ENCODE results near the gene FKBP5.
"Not testable (repeated sequence)": the region's sequence is repeated elsewhere in the genome, so short reads cannot be mapped to it uniquely, and the experiment has no call there.

The FKBP5 gene

DNA sequence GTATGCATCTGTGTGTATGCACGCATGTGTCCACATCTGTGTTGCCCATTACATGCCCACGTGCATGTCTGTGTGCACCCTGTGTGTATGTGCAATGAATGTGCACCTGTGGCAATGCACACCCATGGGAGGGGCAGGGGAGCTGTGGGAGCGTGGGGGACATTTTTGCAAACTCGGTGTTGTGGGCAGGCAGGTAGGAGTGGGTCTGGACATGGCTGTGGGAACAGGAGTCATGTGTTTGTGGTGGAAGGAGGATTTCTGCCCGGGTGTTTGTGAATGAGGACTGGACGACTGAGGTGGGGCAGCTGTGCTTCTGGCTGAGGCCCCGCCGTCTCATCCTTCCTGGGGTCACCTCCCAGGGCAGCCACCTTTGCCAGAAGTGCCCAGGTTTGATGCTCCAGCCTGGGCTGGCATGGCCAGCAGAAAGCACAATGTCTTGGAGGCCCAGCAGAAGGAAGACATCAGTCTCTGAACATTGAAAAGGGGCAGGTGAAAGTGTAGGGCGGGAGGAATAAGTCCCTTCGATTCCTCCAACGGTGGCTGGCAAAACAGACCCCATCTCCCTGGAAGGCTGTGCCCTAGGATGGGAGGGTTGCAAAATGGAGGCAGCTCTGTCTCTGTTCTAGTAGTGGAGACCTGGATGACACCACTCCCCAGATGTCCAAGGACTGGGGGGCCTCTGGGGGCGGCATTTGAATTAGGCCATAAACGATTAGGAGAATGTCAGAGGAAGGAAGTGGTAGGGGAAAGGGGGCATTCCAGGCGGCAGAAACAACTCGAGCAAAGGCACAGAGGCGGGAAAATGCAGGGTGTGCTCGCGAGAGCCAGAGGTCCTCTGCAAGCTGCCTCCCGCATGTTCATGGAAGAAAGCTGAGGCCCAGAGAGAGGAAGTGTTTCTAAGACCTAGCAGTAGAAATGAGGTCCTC is 29.0 kb upstream of the FKBP5 start:
- H3K4me1 Mint-ChIP-seq: peaks cover 61% of the 10 kb centered on the region
- ATAC-seq: no peak
- peak; percentile 32 for DNase-seq
- H3K9me3 Mint-ChIP-seq: no peaks in the 10 kb centered on the region
- peak overlapping the region; percentile 67 for H3K4me3 Mint-ChIP-seq
- peak overlapping the region; percentile 90 for H3K27ac Mint-ChIP-seq
- no peaks in the 10 kb centered on the region for H3K36me3 Mint-ChIP-seq (ENCODE audit: low read depth)
- H3K27me3 Mint-ChIP-seq: no peaks in the 10 kb centered on the region

DNA sequence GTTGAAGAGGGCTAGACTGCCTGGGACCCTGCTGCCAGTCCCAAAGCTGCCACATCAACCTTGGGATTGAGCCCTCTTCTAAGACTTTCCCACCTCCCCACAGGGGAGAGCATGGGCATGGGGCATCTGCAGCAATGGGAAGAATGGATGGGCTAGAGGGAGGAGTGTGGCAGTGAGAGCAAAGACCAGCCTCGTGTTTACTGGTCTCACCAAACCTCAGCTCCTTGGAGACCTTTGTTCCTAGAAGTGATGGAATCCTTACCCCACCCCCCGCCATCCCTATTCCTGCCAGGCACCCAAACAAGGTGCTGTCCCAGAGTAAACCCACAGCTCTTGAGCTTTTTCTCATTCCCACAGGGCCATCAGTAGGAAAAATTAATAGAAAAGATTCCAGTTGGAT is 28.1 kb upstream of the FKBP5 start:
- no peak overlapping the region for H3K4me3 Mint-ChIP-seq
- ATAC-seq: no peak
- H3K36me3 Mint-ChIP-seq (ENCODE audit: low read depth): no peaks in the 10 kb centered on the region
- H3K4me1 Mint-ChIP-seq: peaks cover 57% of the 10 kb centered on the region
- H3K27ac Mint-ChIP-seq: no peak overlapping the region
- H3K9me3 Mint-ChIP-seq: no peaks in the 10 kb centered on the region
- no peak for DNase-seq
- H3K27me3 Mint-ChIP-seq: no peaks in the 10 kb centered on the region

DNA sequence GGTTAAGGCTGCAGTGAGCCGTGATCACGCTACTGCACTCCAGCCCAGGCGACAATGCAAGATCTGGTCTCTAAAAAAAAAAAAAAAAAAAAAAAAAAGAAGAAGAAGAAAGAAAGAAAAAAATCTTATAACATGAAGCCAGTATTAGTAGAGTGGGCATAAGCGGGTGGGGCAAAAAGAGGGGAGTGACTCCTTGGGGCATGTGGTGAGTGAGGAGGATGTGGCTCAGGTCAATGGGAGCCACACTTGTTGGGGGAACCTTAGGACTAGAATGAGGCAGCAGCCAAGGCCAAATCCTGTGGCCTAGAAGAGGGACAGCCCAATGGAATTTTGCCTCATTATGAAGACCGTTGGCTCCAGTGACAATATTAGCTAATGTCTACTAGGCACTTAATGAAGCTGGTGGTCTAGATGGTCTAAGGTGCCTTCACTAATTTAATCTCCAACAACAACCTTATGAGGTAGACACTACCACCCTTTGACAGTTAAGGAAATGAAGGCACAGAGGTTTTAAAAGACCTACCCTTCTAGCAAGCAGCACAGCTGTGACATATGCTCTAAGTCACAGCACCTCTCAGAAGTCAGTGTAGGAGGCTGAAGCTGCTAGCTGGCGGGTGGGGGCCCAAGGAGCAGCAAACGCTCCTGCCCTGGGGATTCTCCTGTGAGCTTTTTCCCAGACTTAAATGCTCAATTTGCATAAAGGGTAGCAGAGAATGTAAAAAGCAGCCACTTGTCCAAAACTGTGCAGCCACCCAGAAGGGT is 24.5 kb upstream of the FKBP5 start:
- ATAC-seq (no peak), DNase-seq (no peak)
- H3K36me3 Mint-ChIP-seq (ENCODE audit: low read depth): peaks cover 2% of the 10 kb centered on the region
- no peaks in the 10 kb centered on the region for H3K27me3 Mint-ChIP-seq
- H3K27ac Mint-ChIP-seq: no peak overlapping the region
- no peak overlapping the region for H3K4me3 Mint-ChIP-seq
- peaks cover 38% of the 10 kb centered on the region for H3K4me1 Mint-ChIP-seq
- H3K9me3 Mint-ChIP-seq: no peaks in the 10 kb centered on the region

DNA sequence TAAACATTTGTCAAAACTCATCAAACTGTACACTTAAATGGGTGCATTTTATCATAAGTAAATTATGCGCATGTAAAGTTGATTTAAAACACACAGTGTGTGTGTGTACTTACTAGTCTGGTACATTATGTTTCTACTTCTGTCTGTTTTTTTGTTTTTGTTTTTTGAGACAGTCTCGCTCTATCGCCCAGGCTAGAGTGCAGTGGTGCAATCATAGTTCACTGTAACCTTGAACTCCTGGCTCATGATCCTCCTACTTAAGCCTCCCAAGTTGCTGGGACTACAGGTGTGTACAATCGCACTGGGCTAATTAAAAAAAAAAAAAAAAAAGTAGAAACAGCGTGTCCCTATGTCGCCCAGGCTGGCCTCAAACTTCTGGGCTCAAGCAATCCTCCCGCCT is 23.0 kb upstream of the FKBP5 start:
- Mint-ChIP-seq H3K36me3 (ENCODE audit: low read depth) (peaks cover 2% of the 10 kb centered on the region), H3K4me1 (peaks cover 24% of the 10 kb centered on the region), H3K4me3 (no peak overlapping the region), H3K27ac (no peak overlapping the region), H3K27me3 (no peaks in the 10 kb centered on the region), H3K9me3 (no peaks in the 10 kb centered on the region)
- DNase-seq (no peak), ATAC-seq (no peak)

DNA sequence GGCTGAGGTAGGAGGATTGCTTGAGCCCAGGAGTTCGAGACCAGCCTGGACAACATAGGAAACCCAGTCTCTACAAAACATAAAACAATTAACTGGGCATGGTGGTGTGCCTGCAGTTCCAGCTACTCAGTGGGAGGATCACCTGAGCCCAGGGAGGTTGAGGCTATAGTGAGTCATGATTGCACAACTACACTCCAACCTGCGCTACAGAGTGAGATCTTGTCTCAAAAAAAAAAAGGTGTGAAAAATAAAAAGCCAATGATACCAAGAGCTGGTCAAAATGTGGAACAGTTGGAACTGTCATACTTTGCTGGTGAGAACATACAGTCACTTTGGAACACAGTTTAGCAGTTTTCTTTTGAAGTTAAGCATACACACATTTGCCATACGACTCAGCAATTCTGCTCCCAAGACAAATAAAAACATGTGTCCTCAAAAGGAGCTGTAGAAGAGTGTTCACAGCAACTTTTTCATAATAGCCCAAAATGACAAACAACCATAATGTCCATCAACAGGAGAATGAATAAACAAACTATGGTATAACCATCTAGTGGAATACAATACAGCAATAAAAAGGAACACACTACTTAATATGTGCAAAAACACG is 21.6 kb upstream of the FKBP5 start:
- Mint-ChIP-seq H3K9me3 (no peaks in the 10 kb centered on the region), H3K27ac (peak overlapping the region; percentile 43), H3K4me3 (no peak overlapping the region), H3K27me3 (no peaks in the 10 kb centered on the region), H3K36me3 (ENCODE audit: low read depth) (peaks cover 2% of the 10 kb centered on the region), H3K4me1 (peaks cover 24% of the 10 kb centered on the region)
- ATAC-seq: peak; percentile 97
- peak; percentile 46 for DNase-seq

DNA sequence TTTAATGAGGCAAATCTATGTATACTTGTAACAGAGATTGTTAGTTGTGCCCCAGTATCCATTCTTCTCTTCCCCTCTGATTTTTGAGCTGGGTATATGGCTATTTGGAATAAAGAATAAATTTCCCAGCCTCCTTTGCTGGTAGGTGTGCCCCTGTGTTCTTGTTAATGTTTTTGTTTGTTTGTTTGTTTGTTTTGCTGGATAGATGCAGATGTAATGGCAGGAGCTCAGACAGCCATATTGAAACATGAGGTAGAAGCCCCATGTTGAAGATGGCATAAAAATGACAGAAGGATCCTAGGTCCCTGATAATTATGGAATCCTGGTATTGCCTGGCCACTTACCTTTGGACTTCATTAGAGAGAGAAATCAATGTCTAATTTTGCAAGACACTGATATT is 19.9 kb upstream of the FKBP5 start:
- DNase-seq (no peak), ATAC-seq (no peak)
- Mint-ChIP-seq H3K27ac (no peak overlapping the region), H3K9me3 (peaks cover 6% of the 10 kb centered on the region), H3K27me3 (no peaks in the 10 kb centered on the region), H3K36me3 (ENCODE audit: low read depth) (peaks cover 2% of the 10 kb centered on the region), H3K4me1 (peaks cover 21% of the 10 kb centered on the region), H3K4me3 (no peak overlapping the region)

DNA sequence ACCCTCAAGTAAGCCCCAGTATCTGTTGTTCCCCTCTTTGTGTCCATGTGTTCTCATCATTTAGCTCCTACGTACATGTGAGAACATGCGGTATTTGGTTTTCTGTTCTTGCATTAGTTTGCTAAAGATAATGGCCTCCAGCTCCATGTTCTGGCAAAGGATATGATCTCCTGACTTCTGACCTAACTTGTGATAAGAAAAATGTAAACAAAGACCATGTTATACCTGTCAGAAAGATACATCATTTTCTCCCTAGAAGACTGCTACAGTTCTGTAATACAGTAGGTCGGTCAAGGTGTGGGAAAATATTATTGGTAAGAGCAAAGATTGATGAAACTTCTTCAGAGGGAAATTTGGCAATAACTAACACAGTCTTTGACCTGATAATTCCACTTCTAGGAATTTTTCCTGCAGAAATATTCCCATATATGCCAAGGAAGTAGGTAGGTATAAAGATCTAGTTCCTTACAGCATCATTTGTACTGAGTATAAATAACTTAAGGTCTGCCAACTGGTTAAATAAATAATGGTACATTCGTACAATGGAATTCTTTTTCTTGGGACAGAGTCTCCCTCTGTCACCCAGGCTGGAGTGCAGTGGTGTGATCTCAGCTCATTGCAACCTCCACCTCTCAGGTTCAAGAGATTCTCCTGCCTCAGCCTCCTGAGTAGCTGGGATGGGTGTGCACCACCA is 19.1 kb upstream of the FKBP5 start:
- peaks cover 14% of the 10 kb centered on the region for H3K4me1 Mint-ChIP-seq
- ATAC-seq (no peak), DNase-seq (no peak)
- H3K9me3 Mint-ChIP-seq: peaks cover 6% of the 10 kb centered on the region
- H3K27ac Mint-ChIP-seq: no peak overlapping the region
- no peak overlapping the region for H3K4me3 Mint-ChIP-seq
- H3K36me3 Mint-ChIP-seq (ENCODE audit: low read depth): peaks cover 2% of the 10 kb centered on the region
- H3K27me3 Mint-ChIP-seq: no peaks in the 10 kb centered on the region

DNA sequence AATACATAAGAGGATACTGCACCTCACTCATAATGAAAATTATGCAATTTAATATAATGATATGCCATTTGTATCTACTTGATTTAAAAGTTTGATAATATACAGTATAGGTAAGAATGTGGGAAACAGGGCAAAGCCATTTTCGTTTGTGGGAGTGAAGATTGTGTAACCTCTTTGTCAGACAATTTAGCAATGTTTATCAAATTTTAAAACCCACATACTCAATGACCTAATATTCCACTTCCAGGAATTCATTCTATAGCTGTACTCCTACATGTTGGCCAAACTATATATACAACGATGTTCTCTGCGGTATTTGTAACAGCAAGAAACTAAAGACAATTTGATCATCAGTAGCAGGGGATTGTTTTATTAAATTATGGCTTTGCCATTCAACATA is 17.8 kb upstream of the FKBP5 start:
- Mint-ChIP-seq H3K9me3 (peaks cover 6% of the 10 kb centered on the region), H3K36me3 (ENCODE audit: low read depth) (peaks cover 2% of the 10 kb centered on the region), H3K27ac (no peak overlapping the region), H3K27me3 (no peaks in the 10 kb centered on the region), H3K4me1 (peaks cover 14% of the 10 kb centered on the region), H3K4me3 (no peak overlapping the region)
- no peak for ATAC-seq
- no peak for DNase-seq

DNA sequence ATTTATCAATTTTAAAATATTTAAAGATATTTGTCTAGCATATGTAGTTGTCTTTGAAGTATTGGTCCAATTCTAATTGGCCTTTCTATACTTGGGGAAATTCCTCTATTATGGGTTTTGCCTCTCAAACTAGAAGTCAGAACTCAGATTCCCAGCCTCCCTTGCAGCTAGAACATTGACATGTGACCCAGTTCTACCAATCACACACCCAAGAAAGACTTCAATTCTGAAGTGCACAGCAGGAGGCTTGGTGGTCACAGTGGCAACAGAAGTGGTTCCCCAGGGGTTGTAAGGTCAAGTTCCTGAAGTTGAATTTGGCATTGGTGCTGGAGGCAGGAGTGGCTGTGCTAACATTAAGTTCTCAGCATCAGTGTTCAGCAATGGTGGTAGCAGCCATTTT is 14.8 kb upstream of the FKBP5 start:
- ATAC-seq (no peak), DNase-seq (no peak)
- Mint-ChIP-seq H3K27me3 (no peaks in the 10 kb centered on the region), H3K27ac (no peak overlapping the region), H3K36me3 (ENCODE audit: low read depth) (no peaks in the 10 kb centered on the region), H3K4me1 (no peaks in the 10 kb centered on the region), H3K9me3 (peaks cover 6% of the 10 kb centered on the region), H3K4me3 (no peak overlapping the region)

DNA sequence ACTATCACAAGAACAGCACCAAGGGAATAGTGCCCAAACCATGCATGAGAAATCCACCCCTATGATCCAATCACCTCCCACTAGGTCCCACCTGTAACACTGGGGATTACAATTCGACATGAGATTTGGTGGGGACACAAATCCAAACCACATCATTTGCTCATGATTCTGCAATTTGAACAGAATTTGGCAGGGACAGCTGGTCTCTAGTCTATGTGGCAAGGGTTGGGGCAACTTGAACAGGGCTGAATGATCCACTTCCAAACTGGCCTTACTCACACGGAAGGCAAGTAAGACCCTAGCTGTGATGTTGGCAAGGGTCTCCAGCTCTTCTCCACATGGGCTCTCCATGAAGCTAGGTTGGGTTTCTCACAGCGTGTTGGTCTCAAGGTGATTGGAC is 10.1 kb upstream of the FKBP5 start:
- Mint-ChIP-seq H3K9me3 (peaks cover 7% of the 10 kb centered on the region), H3K4me1 (peaks cover 6% of the 10 kb centered on the region), H3K27me3 (no peaks in the 10 kb centered on the region), H3K36me3 (ENCODE audit: low read depth) (no peaks in the 10 kb centered on the region), H3K4me3 (no peak overlapping the region), H3K27ac (no peak overlapping the region)
- DNase-seq (no peak), ATAC-seq (no peak)

DNA sequence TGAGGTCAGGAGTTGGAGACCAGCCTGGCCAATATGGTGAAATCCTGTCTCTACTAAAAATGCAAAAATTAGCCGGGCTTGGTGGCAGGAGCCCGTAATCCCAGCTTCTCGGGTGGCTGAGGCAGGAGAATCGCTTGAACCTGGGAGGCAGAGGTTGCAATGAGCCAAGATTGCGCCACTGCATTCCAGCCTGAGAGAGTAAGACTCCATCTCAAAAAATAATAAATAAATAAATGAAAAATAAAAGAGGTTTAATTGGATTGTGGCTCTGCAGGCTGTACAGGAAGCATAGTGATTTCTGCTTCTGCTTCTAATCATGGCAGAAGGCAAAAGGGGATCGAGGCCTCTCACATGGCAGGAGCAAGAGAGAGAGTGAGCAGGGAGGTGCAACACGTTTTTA is 9.7 kb upstream of the FKBP5 start:
- not testable (repeated sequence) for H3K4me3 Mint-ChIP-seq; DNase-seq; H3K9me3 Mint-ChIP-seq; ATAC-seq; H3K27ac Mint-ChIP-seq; H3K4me1 Mint-ChIP-seq; H3K27me3 Mint-ChIP-seq; H3K36me3 Mint-ChIP-seq (ENCODE audit: low read depth)

DNA sequence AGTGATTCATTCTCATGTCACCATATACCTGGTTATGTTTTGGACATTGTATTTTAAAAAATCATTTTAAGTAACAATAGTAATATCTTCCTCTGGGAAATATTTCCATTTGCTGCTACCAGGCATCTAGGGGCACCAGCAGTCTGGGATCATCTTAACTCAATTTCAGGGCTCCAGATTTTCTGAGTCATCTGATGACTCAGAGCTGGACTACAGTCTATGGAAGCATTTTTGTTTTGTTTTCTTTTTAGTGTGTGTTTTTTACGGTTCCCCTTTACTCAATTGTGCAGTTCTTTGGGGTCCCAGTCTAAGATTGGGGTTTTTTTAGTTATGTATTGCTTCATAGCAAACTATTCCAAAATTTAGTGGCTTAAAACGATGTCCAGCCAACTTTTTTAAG is 5.7 kb upstream of the FKBP5 start:
- DNase-seq (no peak), ATAC-seq (no peak)
- Mint-ChIP-seq H3K4me3 (no peak overlapping the region), H3K36me3 (ENCODE audit: low read depth) (no peaks in the 10 kb centered on the region), H3K4me1 (peaks cover 9% of the 10 kb centered on the region), H3K9me3 (peaks cover 5% of the 10 kb centered on the region), H3K27ac (no peak overlapping the region), H3K27me3 (no peaks in the 10 kb centered on the region)

DNA sequence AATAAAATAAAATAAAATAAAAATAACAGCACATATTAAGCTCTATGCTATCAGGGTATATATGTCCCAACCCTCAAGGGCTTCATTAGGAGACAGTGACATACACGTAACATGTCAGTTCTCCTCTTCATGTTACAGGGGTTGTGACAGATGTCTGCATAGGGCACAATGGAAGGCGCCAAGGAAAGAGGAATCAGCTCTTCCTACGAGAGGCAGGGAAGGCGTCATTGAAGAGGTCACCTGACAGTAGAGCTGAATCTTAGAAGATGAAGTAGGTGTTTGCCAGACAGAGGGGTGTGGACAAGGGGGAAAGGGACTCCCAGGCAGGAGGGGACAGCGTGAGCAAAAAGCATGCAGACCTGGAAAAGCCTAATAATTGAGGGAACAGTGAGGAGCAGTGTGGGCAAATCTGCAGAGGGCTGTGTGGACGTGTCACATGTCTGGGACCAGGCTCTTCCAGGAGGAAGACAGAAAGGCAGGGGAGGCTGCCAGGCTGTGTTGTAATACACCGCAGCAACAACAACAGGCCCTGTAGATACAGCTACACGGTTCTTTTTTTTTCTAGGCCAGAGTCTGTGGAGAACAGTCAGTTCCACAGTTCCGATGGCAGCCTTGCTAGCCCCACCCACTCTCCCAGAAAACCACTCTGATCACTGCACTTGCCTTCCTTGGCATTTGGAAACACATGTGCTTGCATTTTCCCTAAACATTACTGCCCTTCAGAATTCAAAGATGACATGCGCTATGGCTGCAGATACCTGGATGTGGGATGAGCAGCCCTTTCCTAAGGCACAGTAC is 2.5 kb upstream of the FKBP5 start:
- peaks cover 19% of the 10 kb centered on the region for H3K4me1 Mint-ChIP-seq
- ATAC-seq (no peak), DNase-seq (no peak)
- peaks cover 5% of the 10 kb centered on the region for H3K9me3 Mint-ChIP-seq
- H3K27ac Mint-ChIP-seq: no peak overlapping the region
- no peak overlapping the region for H3K4me3 Mint-ChIP-seq
- H3K36me3 Mint-ChIP-seq (ENCODE audit: low read depth): peaks cover 2% of the 10 kb centered on the region
- H3K27me3 Mint-ChIP-seq: no peaks in the 10 kb centered on the region

DNA sequence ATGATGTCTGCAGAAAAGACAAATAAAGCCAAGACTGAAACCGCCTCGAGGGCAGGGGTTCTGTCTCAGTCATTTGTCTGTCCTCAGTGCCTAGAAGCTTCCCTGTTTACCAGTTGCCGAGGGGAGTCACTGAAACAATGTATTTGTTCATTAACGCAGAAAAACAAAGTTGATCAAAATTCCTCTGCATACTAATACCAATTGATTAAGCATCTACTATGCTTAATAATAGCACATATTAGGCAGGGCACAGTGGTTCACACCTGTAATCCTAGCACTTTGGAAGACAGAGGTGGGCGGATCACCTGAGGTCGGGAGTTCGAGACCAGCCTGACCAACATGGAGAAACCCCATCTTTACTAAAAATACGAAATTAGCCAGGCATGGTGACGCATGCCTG is 1.8 kb upstream of the FKBP5 start:
- no peak overlapping the region for H3K27ac Mint-ChIP-seq
- no peak for DNase-seq
- peaks cover 5% of the 10 kb centered on the region for H3K9me3 Mint-ChIP-seq
- no peaks in the 10 kb centered on the region for H3K27me3 Mint-ChIP-seq
- ATAC-seq: no peak
- peaks cover 2% of the 10 kb centered on the region for H3K36me3 Mint-ChIP-seq (ENCODE audit: low read depth)
- H3K4me3 Mint-ChIP-seq: no peak overlapping the region
- H3K4me1 Mint-ChIP-seq: peaks cover 21% of the 10 kb centered on the region

Measured in activated naive CD8-positive, alpha-beta T cell treated with anti-CD3 and anti-CD28 coated beads, Interleukin-2, amount 50 U/mL, for 24 hours (primary cell).